Endothelial cell of umbilical vein (primary cell): Measurements from ENCODE around the gene TOX2. TPM values are rescaled to one million over a fixed set of nuclear protein-coding genes. Genes with fewer than 3 reads are reported as not detected.

Experiments
- BruUV-seq: library from RNA; stranded (reverse); fragments of 400-500 nt; replicated peaks from 2 replicates; lab custom pipeline; 2021; lab: Mats Ljungman, UMichigan
- CTCF ChIA-PET: fragments of 300-600, 350-600 bp; sonication (Branson Sonifier 250); formaldehyde crosslinking; loops from one replicate; lab custom pipeline; 2021; ENCODE audit warnings: antibody characterized with exemption, inconsistent platforms; lab: Charles Lee
- POLR2A ChIA-PET: fragments of 300-600, 350-600 bp; sonication (Branson Sonifier 250); formaldehyde crosslinking; loops from one replicate; lab custom pipeline; 2021; ENCODE audit warnings: antibody characterized with exemption, inconsistent platforms; lab: Charles Lee
- DNase-seq: peaks from one replicate; pipeline ENCODE4 v3.0.0-alpha.2; 2011; ENCODE audit warnings: low read depth, low spot score
- FAIRE-seq: peaks from 2 replicates; lab custom pipeline; 2011; peaks lifted over from hg19 to GRCh38; lab: Jason Lieb, UNC
- H2AFZ ChIP-seq: 2 replicates; pipeline ENCODE4 v1.6.0; 2012; ENCODE audit warnings: low read depth, low read length, control low read depth, inconsistent platforms
- H3K27ac ChIP-seq: 2 replicates; pipeline ENCODE4 v1.5.1; 2011; ENCODE audit warnings: low read depth, mild to moderate bottlenecking, control low read depth, low read length, moderate library complexity; ENCODE audit not compliant: insufficient read depth
- H3K27me3 ChIP-seq, 2 experiments: 2 replicates each; pipeline versions ENCODE4 v1.6.0 to v1.6.1; 2011; ENCODE audit warnings: low read length in 2 of 2, mixed read lengths in 1 of 2; ENCODE audit not compliant: control insufficient read depth in 2 of 2, insufficient read depth in 2 of 2
- H3K36me3 ChIP-seq, 2 experiments: 2 replicates in 1 of 2; 3 replicates in 1 of 2; pipeline ENCODE4 v1.5.1; 2011; ENCODE audit warnings: low read length in 2 of 2, mild to moderate bottlenecking in 1 of 2, moderate library complexity in 1 of 2; ENCODE audit not compliant: control insufficient read depth in 2 of 2, insufficient read depth in 2 of 2; ENCODE audit errors: extremely low read depth in 1 of 2
- H3K4me1 ChIP-seq: 3 replicates; pipeline ENCODE4 v1.5.1; 2011; ENCODE audit warnings: mild to moderate bottlenecking, low read length; ENCODE audit not compliant: control insufficient read depth, insufficient read depth; ENCODE audit errors: extremely low read depth
- H3K4me2 ChIP-seq: 2 replicates; pipeline ENCODE4 v1.6.1; 2011; ENCODE audit warnings: low read length, control low read depth, mixed read lengths; ENCODE audit not compliant: insufficient read depth
- H3K4me3 ChIP-seq, 3 experiments: fragments of 200-600 bp in 1 of 3; sonication (generic), shearing (Covaris generic) in 1 of 3; replicated peaks in 1 of 3; 2 replicates each; pipeline ENCODE4 v1.5.1; 2011 to 2016; ENCODE audit warnings: control low read depth in 3 of 3, low read length in 3 of 3, mild to moderate bottlenecking in 2 of 3, inconsistent platforms in 1 of 3, low read depth in 1 of 3, moderate library complexity in 1 of 3; ENCODE audit not compliant: insufficient read depth in 1 of 3
- H3K79me2 ChIP-seq: 2 replicates; pipeline ENCODE4 v1.6.0; 2012; ENCODE audit warnings: low read length, inconsistent platforms; ENCODE audit not compliant: control insufficient read depth, insufficient read depth
- H3K9ac ChIP-seq: replicated peaks from 2 replicates; pipeline ENCODE3; 2011; ENCODE audit warnings: low read length, control low read depth; ENCODE audit not compliant: insufficient read depth; ENCODE audit errors: extremely low read depth
- H3K9me1 ChIP-seq: replicated peaks from 3 replicates; pipeline ENCODE4 v1.6.0; 2011; ENCODE audit warnings: mild to moderate bottlenecking, low read length; ENCODE audit not compliant: control insufficient read depth, insufficient read depth; ENCODE audit errors: extremely low read depth
- H3K9me3 ChIP-seq: replicated peaks from 2 replicates; pipeline ENCODE4 v1.5.1; 2012; ENCODE audit warnings: low read length, inconsistent platforms; ENCODE audit not compliant: control insufficient read depth, insufficient read depth
- H4K20me1 ChIP-seq: replicated peaks from 2 replicates; pipeline ENCODE3; 2011; ENCODE audit warnings: mild to moderate bottlenecking, low read length; ENCODE audit not compliant: control insufficient read depth, insufficient read depth; ENCODE audit errors: extremely low read depth
- EZH2 ChIP-seq: IDR thresholded peaks from 2 replicates; pipeline ENCODE4 v1.6.1; 2012; ENCODE audit warnings: borderline replicate concordance, low read depth, mild to moderate bottlenecking, moderate library complexity, low read length, inconsistent platforms; ENCODE audit not compliant: severe bottlenecking
- FOS ChIP-seq: IDR thresholded peaks from 2 replicates; pipeline ENCODE4 v1.6.1; 2011; ENCODE audit warnings: mild to moderate bottlenecking, low read length, moderate library complexity, borderline replicate concordance; ENCODE audit not compliant: insufficient read depth
- GATA2 ChIP-seq: IDR thresholded peaks from 2 replicates; pipeline ENCODE4 v1.7.0; 2011; ENCODE audit warnings: low read depth, mild to moderate bottlenecking, moderate library complexity, mixed read lengths, low read length; ENCODE audit not compliant: insufficient read length, insufficient read depth
- JUN ChIP-seq: IDR thresholded peaks from 2 replicates; pipeline ENCODE4 v1.6.1; 2011; ENCODE audit warnings: borderline replicate concordance, low read depth; ENCODE audit not compliant: insufficient read length, insufficient read depth
- MYC ChIP-seq: IDR thresholded peaks from one replicate; pipeline ENCODE4 v1.6.1; 2011; ENCODE audit warnings: mild to moderate bottlenecking, low read depth, low read length
- POLR2A ChIP-seq: IDR thresholded peaks from 2 replicates; pipeline ENCODE4 v1.6.1; 2012; ENCODE audit warnings: low read depth, mild to moderate bottlenecking, control low read depth, low read length
- POLR2AphosphoS5 ChIP-seq: IDR thresholded peaks from 2 replicates; pipeline ENCODE4 v1.6.1; 2012; ENCODE audit warnings: low read depth, mild to moderate bottlenecking, control low read depth, low read length, moderate library complexity; ENCODE audit not compliant: insufficient read depth
- dilution Hi-C: fragments of 300-500 bp; cut with MboI; formaldehyde crosslinking; loops from one replicate; pipeline ENCODE4 v1.15.0; 2019; ENCODE audit warnings: low sequenced_read_pairs; ENCODE audit not compliant: extremely low pct_ligation_motif_present
- intact Hi-C: fragments of 100-400 bp; cut with micrococcal nuclease; formaldehyde crosslinking; loops from one replicate; pipeline ENCODE4 v1.10.0; 2022
- polyA plus RNA-seq, 4 experiments: library from polyadenylated mRNA; depleted of rRNA in 3 of 4; stranded (reverse) in 3 of 4; unstranded in 1 of 4; fragments of >200 nt; gene quantifications; 2 replicates each; pipeline versions ENCODE4 v1.2.1 to v1.2.3, GENCODE V29; 2011 to 2012; ENCODE audit warnings: missing spikeins in 1 of 4
- total RNA-seq: library from RNA; stranded (reverse); gene quantifications from 2 replicates; pipeline ENCODE4 v1.2.3, GENCODE V29; 2021
- TF ChIP-seq, protein P1 (sequence below), 2 donors: IDR thresholded peaks; 1 replicate in 1 of 2; 2 replicates in 1 of 2; pipeline ENCODE4 v1.5.1; 2011; ENCODE audit warnings: low read length in 2 of 2, mild to moderate bottlenecking in 2 of 2, moderate library complexity in 2 of 2, control low read depth in 1 of 2, inconsistent platforms in 1 of 2, low read depth in 1 of 2; ENCODE audit not compliant: insufficient read depth in 1 of 2; ENCODE audit errors: extremely low read depth in 1 of 2
- TF ChIP-seq, protein P2 (sequence below): IDR thresholded peaks from 2 replicates; pipeline ENCODE4 v1.6.1; 2011; ENCODE audit not compliant: insufficient read depth, insufficient read length

Gene TOX2
- total and polyA plus RNA-seq, 2 donors (not counting 3 experiments of a cell fraction or from before 2014, with no cell fraction given): 7.0 to 18.6 TPM

DNA sequence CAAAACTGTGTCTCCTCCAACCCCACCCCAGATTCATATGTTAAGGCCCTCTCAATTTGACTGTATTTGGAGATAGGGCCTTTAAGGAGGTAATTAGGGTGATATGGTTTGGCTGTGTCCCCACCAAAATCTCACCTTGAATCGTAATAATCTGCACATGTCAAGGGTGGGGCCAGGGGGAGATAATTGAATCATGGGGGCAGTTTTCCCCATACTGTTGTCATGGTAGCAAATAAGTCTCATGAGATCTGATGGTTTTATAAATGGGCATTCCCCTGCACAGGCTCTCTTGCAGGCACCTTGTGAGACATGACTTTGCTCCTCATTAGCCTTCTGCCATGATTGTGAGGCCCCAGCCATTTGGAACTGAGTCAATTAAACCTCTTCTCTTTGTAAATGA, 46.6 kb upstream of the TOX2 start:
- no peak overlapping the region for H3K4me3 ChIP-seq
- H3K4me1 ChIP-seq: peaks cover 3% of the 10 kb centered on the region
- no peak for TF ChIP-seq GATA2
- TF ChIP-seq POLR2AphosphoS5: no peak
- no peak for TF ChIP-seq FOS
- no peak for TF ChIP-seq POLR2A
- TF ChIP-seq JUN: no peak
- no peak for TF ChIP-seq EZH2
- TF ChIP-seq, protein P1, sequence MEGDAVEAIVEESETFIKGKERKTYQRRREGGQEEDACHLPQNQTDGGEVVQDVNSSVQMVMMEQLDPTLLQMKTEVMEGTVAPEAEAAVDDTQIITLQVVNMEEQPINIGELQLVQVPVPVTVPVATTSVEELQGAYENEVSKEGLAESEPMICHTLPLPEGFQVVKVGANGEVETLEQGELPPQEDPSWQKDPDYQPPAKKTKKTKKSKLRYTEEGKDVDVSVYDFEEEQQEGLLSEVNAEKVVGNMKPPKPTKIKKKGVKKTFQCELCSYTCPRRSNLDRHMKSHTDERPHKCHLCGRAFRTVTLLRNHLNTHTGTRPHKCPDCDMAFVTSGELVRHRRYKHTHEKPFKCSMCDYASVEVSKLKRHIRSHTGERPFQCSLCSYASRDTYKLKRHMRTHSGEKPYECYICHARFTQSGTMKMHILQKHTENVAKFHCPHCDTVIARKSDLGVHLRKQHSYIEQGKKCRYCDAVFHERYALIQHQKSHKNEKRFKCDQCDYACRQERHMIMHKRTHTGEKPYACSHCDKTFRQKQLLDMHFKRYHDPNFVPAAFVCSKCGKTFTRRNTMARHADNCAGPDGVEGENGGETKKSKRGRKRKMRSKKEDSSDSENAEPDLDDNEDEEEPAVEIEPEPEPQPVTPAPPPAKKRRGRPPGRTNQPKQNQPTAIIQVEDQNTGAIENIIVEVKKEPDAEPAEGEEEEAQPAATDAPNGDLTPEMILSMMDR (IDR thresholded peaks at IDR 0.05; ENCODE audit: extremely low read depth in 1 of 2, insufficient read depth in 1 of 2, low read depth in 1 of 2, low read length in 2 of 2): no peak
- TF ChIP-seq MYC: no peak
- TF ChIP-seq, protein P2, sequence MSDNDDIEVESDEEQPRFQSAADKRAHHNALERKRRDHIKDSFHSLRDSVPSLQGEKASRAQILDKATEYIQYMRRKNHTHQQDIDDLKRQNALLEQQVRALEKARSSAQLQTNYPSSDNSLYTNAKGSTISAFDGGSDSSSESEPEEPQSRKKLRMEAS: no peak
- H2AFZ ChIP-seq: no peak overlapping the region
- no peak overlapping the region for H3K27ac ChIP-seq
- H3K4me2 ChIP-seq: no peak overlapping the region
- intact Hi-C loops: no loop called here
- H4K20me1 ChIP-seq: no peaks in the 10 kb centered on the region
- no TSS peak for BruUV-seq
- no peaks in the 10 kb centered on the region for H3K9me1 ChIP-seq
- dilution Hi-C loops: no loop called here
- ChIA-PET POLR2A (no interaction called here), CTCF (no interaction called here)
- FAIRE-seq (no peak), DNase-seq (no peak)
- H3K27me3 ChIP-seq: no peaks in the 10 kb centered on the region
- no peaks in the 10 kb centered on the region for H3K79me2 ChIP-seq
- no peaks in the 10 kb centered on the region for H3K9me3 ChIP-seq
- H3K36me3 ChIP-seq: no peaks in the 10 kb centered on the region
- H3K9ac ChIP-seq: no peak overlapping the region
